Thoracic aorta (tissue), 2 donors: ENCODE data around the gene LPIN1. TPM values are rescaled to one million over a fixed set of nuclear protein-coding genes. Genes with fewer than 3 reads are reported as not detected.

Experiments used
- ATAC-seq: fragments of 150-250 bp; one replicate; pipeline ENCODE4 v1.8.0; 2017; ENCODE audit warnings: low read depth; ENCODE audit not compliant: insufficient number of reproducible peaks, low FRiP score
- DNase-seq: peaks from one replicate; pipeline ENCODE4 v3.0.0-alpha.2; 2020; ENCODE audit warnings: low spot score
- H3K27ac ChIP-seq, 2 donors: fragments of 200-600 bp; sonication (generic); 1 replicate in 1 of 2; 2 replicates in 1 of 2; pipeline ENCODE4 v1.5.1; 2016; ENCODE audit warnings: mild to moderate bottlenecking in 2 of 2, moderate library complexity in 2 of 2
- H3K27me3 ChIP-seq: fragments of 200-600 bp; sonication (generic); replicated peaks from 2 replicates; pipeline ENCODE4 v1.6.0; 2016; ENCODE audit warnings: mild to moderate bottlenecking; ENCODE audit not compliant: insufficient read depth
- H3K36me3 ChIP-seq: fragments of 200-600 bp; sonication (generic); one replicate; pipeline ENCODE4 v1.5.1; 2016
- H3K4me1 ChIP-seq, 2 donors: fragments of 200-600 bp; sonication (generic); 1 replicate in 1 of 2; 2 replicates in 1 of 2; pipeline versions ENCODE4 v1.5.1 to v1.6.0; 2016; ENCODE audit warnings: low read depth in 2 of 2, mild to moderate bottlenecking in 1 of 2; ENCODE audit not compliant: control insufficient read depth in 1 of 2
- H3K4me3 ChIP-seq: fragments of 200-600 bp; sonication (generic); 2 replicates; pipeline ENCODE4 v1.5.1; 2016; ENCODE audit warnings: mild to moderate bottlenecking
- H3K9me3 ChIP-seq: fragments of 200-600 bp; sonication (generic); 2 replicates; pipeline ENCODE4 v1.5.1; 2016
- CTCF ChIP-seq: fragments of 200-600 bp; sonication (generic); IDR thresholded peaks from one replicate; pipeline ENCODE4 v1.5.1; 2019; ENCODE audit warnings: antibody characterized with exemption
- total RNA-seq, 2 donors: library from RNA; depleted of rRNA; stranded (reverse); fragments of >200 nt; gene quantifications; one replicate each; pipeline versions ENCODE4 v1.1.0 to v1.2.3, GENCODE V29; 2016

The LPIN1 gene
- total RNA-seq, 2 donors from 2014 or later, result 24.5 to 55.8 TPM

DNA sequence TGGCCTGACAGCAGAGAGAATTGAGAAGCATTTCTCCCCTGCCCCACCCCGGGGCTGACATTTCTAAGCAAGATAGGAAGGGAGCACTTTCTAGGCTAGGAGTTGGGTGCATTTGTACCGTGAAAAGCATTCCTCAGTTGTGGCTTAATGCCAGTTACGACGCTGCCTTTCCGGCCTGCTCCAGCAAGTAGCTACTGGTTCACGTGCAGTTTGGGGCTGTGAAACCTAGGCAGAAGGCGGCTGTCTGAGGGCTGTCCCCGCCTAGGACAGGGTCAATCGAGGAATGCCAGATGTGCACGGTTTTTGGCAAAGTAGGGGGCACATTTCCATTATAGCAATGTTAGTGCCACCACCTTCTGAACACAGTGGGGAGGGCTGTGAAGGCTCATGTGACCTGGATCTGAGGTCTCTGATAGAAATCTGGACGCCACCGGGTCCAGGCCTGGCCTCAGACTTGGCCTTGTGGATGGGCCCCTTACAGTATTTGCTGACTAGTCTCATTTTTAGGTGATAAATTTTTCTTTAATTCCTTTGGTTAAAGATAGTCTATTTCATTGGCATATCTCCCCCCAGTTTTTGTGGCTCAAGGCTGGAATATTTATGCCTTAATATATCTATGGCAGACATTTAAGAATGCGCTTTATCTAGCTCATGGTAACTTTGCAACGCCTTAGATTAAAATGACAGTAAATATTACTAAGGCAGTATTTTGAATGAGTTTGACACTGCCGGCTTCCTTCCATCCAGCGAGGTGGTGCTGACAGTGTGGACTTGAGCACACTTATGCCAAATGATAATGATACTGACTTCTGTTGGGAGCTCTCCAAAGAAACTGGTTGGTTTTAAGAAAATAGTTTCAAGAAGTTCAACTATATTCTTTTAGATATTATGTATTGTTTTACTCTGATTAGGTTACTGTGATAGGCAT, 78.7 kb downstream of the LPIN1 start:
- ATAC-seq, result no peak
- no peak overlapping the region for H3K4me3 ChIP-seq
- H3K36me3 ChIP-seq, result no peaks in the 10 kb centered on the region
- no peaks in the 10 kb centered on the region for H3K27me3 ChIP-seq
- TF ChIP-seq CTCF, result no peak
- no peak for DNase-seq
- peaks cover 5 to 25% of the 10 kb centered on the region in 2 donors for H3K4me1 ChIP-seq
- H3K27ac ChIP-seq, result peak overlapping the region; percentile 10 to 14
- no peaks in the 10 kb centered on the region for H3K9me3 ChIP-seq

GRCh38 chr2:11827547-11827946, 81.1 kb downstream of the LPIN1 start:
- Histone ChIP-seq H3K4me3 (no peak overlapping the region), H3K27ac (no peak overlapping the region), H3K27me3 (no peaks in the 10 kb centered on the region), H3K36me3 (no peaks in the 10 kb centered on the region), H3K4me1 (peaks cover 10 to 32% of the 10 kb centered on the region in 2 donors), H3K9me3 (no peaks in the 10 kb centered on the region)
- DNase-seq, result no peak
- no peak for ATAC-seq
- no peak for TF ChIP-seq CTCF

- ATAC-seq (no peak), DNase-seq (no peak)
- H3K4me1 ChIP-seq, result peaks cover 10 to 32% of the 10 kb centered on the region in 2 donors
- no peaks in the 10 kb centered on the region for H3K9me3 ChIP-seq
- H3K27me3 ChIP-seq, result no peaks in the 10 kb centered on the region
- no peak for TF ChIP-seq CTCF
- no peak overlapping the region for H3K4me3 ChIP-seq
- no peaks in the 10 kb centered on the region for H3K36me3 ChIP-seq
- peak overlapping the region; percentile 75 for H3K27ac ChIP-seq
Observed at GRCh38 chr2:11828933-11829323, 82.5 kb downstream of the LPIN1 start.

DNA sequence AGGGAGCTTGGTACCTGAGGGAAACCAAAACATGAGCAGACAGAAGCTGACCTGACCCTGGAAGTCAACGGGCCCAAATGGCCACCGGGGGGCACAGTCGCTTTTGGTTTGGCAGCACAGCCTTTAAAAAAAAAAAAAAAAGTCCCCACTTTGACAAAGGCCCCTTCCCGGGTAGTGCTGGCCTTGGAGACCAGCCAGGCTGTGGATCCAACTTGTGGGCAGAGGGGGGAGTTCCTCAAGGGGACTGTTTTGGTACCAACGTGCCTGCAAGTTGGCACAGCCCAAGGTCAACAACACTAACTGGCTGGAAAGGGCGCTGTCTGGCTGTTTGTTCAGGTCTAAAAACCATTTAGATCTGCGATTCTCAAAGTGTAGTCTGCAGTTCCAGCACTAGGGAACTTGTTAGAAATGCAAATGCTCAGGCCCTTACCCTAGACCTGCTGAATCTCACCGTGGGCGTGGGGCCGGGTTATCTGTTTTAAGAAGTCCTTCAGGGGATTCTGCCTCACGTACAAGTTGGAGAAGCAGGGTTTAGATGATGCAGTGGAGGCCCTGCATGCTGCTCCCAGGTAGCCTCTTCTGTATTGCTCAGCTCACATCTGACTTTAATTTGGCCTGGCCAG, 83.0 kb downstream of the LPIN1 start:
- Histone ChIP-seq H3K36me3 (no peaks in the 10 kb centered on the region), H3K4me1 (peaks cover 10 to 32% of the 10 kb centered on the region in 2 donors), H3K27me3 (no peaks in the 10 kb centered on the region), H3K4me3 (peak overlapping the region; percentile 59), H3K27ac (peak overlapping the region; percentile 75), H3K9me3 (no peaks in the 10 kb centered on the region)
- peak; percentile 48 for TF ChIP-seq CTCF
- DNase-seq (peak; percentile 25), ATAC-seq (no peak)

DNA sequence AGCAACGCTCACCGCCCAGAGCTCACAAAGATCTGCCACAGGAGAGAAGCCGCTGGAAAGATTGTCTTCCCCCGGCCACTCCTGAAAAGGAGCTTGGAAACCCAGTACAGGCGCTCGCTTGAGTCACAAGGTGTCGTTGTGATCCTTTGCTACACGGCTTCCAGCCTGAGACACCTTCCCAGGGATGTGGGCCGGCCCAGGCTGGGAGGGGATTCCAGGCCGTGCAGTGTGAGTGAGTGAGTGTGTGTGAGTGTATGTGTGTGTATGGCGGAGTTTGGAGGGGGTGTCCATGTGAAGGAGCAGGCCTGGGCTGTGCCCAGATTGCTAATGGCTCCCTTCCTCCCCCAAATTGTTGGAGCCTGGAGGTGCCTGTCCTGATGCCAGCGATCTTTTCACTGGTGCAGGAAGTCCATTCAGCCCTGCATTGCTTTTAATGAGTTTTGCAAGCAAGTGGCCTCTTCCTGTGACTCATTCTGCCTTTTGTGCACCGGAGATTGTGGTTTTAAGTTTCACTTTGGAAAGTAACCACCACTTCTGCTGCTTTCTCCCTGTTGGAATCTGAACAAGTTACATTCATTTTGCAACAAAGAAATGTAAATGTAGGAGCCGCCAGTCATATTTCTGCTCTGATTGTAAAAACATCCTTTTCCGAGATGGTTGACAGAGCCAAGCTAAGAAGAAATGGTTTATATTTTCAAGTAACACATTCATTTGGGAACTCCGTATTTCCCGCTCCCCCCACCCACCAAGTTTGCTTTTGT, 83.7 kb downstream of the LPIN1 start:
- H3K27ac ChIP-seq, result peak overlapping the region; percentile 75
- DNase-seq, result peak; percentile 27
- no peaks in the 10 kb centered on the region for H3K36me3 ChIP-seq
- ATAC-seq, result peak; percentile 86
- no peak for TF ChIP-seq CTCF
- peak overlapping the region; percentile 59 for H3K4me3 ChIP-seq
- no peaks in the 10 kb centered on the region for H3K27me3 ChIP-seq
- no peaks in the 10 kb centered on the region for H3K9me3 ChIP-seq
- peaks cover 10 to 26% of the 10 kb centered on the region in 2 donors for H3K4me1 ChIP-seq
